ENCODE results near the gene SAYSD1. TPM values are rescaled to one million over a fixed set of nuclear protein-coding genes. Genes with fewer than 3 reads are reported as not detected.

The SAYSD1 gene
- total and polyA plus RNA-seq, 2 experiments from 2014 or later = 8.2 to 10.0 TPM

DNA sequence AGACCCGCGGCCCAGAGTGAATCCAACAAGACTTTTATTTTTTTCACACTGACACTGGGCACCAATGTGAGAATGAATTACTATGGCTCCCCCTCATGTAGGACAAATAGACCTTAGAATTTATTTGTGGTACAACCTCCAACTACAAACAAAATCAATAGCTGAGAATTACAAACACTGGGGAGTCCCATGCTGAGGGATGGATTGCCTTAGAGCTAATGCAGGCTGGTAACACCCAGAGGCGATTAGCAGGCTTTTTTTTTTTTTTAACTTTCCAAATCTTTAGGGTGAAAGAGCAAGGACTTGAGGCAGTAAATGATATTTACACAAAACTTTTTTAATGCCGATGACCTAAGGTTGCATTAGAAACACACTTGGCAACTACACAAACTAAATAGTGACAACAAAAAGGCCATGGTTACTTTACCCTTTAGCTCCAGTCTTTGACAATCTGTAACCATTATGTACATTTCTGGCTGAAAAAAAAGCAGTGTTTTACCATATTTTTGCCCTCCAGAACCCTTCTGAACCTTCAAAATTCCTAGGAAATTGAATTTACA is 21.8 kb downstream of the SAYSD1 start (continued):
- TF ChIP-seq REST (IDR thresholded peaks at IDR 0.05; ENCODE audit: unreplicated experiment) (no peak), ZNF114 (CRISPR knock-in tag; IDR thresholded peaks at IDR 0.05) (no peak)
- TF ChIP-seq, protein P1, sequence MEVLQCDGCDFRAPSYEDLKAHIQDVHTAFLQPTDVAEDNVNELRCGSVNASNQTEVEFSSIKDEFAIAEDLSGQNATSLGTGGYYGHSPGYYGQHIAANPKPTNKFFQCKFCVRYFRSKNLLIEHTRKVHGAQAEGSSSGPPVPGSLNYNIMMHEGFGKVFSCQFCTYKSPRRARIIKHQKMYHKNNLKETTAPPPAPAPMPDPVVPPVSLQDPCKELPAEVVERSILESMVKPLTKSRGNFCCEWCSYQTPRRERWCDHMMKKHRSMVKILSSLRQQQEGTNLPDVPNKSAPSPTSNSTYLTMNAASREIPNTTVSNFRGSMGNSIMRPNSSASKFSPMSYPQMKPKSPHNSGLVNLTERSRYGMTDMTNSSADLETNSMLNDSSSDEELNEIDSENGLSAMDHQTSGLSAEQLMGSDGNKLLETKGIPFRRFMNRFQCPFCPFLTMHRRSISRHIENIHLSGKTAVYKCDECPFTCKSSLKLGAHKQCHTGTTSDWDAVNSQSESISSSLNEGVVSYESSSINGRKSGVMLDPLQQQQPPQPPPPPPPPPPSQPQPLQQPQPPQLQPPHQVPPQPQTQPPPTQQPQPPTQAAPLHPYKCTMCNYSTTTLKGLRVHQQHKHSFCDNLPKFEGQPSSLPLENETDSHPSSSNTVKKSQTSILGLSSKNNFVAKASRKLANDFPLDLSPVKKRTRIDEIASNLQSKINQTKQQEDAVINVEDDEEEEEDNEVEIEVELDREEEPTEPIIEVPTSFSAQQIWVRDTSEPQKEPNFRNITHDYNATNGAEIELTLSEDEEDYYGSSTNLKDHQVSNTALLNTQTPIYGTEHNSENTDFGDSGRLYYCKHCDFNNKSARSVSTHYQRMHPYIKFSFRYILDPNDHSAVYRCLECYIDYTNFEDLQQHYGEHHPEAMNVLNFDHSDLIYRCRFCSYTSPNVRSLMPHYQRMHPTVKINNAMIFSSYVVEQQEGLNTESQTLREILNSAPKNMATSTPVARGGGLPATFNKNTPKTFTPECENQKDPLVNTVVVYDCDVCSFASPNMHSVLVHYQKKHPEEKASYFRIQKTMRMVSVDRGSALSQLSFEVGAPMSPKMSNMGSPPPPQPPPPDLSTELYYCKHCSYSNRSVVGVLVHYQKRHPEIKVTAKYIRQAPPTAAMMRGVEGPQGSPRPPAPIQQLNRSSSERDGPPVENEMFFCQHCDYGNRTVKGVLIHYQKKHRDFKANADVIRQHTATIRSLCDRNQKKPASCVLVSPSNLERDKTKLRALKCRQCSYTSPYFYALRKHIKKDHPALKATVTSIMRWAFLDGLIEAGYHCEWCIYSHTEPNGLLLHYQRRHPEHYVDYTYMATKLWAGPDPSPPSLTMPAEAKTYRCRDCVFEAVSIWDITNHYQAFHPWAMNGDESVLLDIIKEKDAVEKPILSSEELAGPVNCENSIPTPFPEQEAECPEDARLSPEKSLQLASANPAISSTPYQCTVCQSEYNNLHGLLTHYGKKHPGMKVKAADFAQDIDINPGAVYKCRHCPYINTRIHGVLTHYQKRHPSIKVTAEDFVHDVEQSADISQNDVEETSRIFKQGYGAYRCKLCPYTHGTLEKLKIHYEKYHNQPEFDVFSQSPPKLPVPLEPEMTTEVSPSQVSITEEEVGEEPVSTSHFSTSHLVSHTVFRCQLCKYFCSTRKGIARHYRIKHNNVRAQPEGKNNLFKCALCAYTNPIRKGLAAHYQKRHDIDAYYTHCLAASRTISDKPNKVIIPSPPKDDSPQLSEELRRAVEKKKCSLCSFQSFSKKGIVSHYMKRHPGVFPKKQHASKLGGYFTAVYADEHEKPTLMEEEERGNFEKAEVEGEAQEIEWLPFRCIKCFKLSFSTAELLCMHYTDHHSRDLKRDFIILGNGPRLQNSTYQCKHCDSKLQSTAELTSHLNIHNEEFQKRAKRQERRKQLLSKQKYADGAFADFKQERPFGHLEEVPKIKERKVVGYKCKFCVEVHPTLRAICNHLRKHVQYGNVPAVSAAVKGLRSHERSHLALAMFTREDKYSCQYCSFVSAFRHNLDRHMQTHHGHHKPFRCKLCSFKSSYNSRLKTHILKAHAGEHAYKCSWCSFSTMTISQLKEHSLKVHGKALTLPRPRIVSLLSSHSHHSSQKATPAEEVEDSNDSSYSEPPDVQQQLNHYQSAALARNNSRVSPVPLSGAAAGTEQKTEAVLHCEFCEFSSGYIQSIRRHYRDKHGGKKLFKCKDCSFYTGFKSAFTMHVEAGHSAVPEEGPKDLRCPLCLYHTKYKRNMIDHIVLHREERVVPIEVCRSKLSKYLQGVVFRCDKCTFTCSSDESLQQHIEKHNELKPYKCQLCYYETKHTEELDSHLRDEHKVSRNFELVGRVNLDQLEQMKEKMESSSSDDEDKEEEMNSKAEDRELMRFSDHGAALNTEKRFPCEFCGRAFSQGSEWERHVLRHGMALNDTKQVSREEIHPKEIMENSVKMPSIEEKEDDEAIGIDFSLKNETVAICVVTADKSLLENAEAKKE (CRISPR knock-in tag; IDR thresholded peaks at IDR 0.05) = no peak

GRCh38 chr6:39092124-39092523 is 22.9 kb downstream of the SAYSD1 start:
- H3K79me2 ChIP-seq (replicated peaks; ENCODE audit: insufficient read depth) = no peaks in the 10 kb centered on the region
- TF ChIP-seq, protein P1 (CRISPR knock-in tag; IDR thresholded peaks at IDR 0.05) = no peak

More at GRCh38 chr6:39092124-39092523, 22.9 kb downstream of the SAYSD1 start:
- H3K27ac Mint-ChIP-seq = no peak overlapping the region
- DNase-seq (ENCODE audit: low spot score) = peak; percentile 82
- peaks cover 54% of the 10 kb centered on the region for H3K4me1 Mint-ChIP-seq
- no peak overlapping the region for H3K4me3 ChIP-seq
- H3K27ac ChIP-seq (ENCODE audit: low read depth) = no peak overlapping the region
- no peaks in the 10 kb centered on the region for H3F3A ChIP-seq (replicated peaks; ENCODE audit: low read depth)
- peak; percentile 74 for ATAC-seq
- no peaks in the 10 kb centered on the region for H3K27me3 ChIP-seq (ENCODE audit: insufficient read depth)
- no peaks in the 10 kb centered on the region for H3K9me3 Mint-ChIP-seq
- H2AFZ ChIP-seq = no peak overlapping the region
- H4K20me1 ChIP-seq (replicated peaks; ENCODE audit: insufficient read depth) = no peaks in the 10 kb centered on the region
- H3K4me1 ChIP-seq (ENCODE audit: insufficient read depth) = peaks cover 10% of the 10 kb centered on the region
- no peaks in the 10 kb centered on the region for H3K9me2 ChIP-seq (ENCODE audit: insufficient read depth)
- H3K27me3 Mint-ChIP-seq (ENCODE audit: insufficient read depth, low read depth, poor library complexity) = peaks cover 6% of the 10 kb centered on the region
- H3K4me3 Mint-ChIP-seq = no peak overlapping the region
- no peak overlapping the region for H3K4me2 ChIP-seq
- H3K36me3 ChIP-seq (ENCODE audit: insufficient read depth) = no peaks in the 10 kb centered on the region
- H3K36me3 Mint-ChIP-seq (ENCODE audit: low read depth) = no peaks in the 10 kb centered on the region
